Activated naive CD4-positive, alpha-beta T cell treated with Interleukin-2 at 50 U/mL for 16 hours (primary cell): ENCODE results near the gene SELENOI.
"Not testable (repeated sequence)": the region's sequence is repeated elsewhere in the genome, so short reads cannot be mapped to it uniquely, and the experiment has no call there.

ENCODE experiments used
- DNase-seq: peaks from one replicate; pipeline ENCODE4 v3.0.0-alpha.2; 2020

The SELENOI gene

GRCh38 chr2:26327291-26328272 is 18.4 kb upstream of the SELENOI start:
- DNase-seq: no peak

- not testable (repeated sequence) for DNase-seq
Observed at GRCh38 chr2:26329083-26329482, 16.9 kb upstream of the SELENOI start.

GRCh38 chr2:26330114-26330549 is 15.8 kb upstream of the SELENOI start:
- DNase-seq: peak; percentile 84

DNA sequence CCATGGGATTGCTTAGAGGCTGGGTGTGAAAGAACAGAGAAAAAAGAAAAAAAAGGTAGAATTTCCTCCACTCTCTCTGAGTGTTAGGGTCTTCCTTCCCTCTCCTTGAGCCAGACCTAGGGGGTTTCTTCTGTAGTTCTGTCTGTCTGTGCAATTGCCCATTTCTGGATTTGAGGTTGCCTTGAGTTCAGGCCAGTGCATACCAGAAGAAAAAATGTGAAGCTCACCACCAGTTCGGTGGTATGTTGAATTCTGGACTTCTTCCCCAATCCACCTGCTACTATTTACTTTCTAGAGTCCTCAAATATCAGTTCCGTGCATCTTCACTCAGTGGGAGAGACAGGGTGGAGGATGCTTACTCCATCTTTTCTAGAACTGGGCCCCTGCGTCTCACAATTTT is 15.3 kb upstream of the SELENOI start:
- no peak for DNase-seq

DNA sequence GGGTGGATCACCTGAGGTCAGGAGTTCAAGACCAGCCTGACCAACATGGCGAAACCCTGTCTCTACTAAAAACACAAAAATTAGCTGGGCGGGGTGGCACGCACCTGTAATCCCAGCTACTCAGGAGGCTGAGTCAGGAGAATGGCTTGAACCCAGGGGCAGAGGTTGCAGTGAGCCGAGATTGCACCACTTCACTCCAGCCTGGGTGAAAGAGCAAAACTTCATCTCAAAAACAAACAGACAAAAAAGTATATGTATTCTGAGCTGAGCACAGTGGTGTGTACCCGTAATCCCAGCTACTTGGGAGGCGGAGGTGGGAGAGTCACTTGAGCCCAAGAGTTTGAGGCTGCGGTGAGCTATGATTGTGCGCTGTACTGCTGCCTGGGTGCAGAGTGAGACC is 14.6 kb upstream of the SELENOI start:
- not testable (repeated sequence) for DNase-seq

GRCh38 chr2:26333293-26333692 is 12.7 kb upstream of the SELENOI start:
- DNase-seq: no peak

- DNase-seq: no peak
Observed at GRCh38 chr2:26335231-26335630, 10.7 kb upstream of the SELENOI start.

DNA sequence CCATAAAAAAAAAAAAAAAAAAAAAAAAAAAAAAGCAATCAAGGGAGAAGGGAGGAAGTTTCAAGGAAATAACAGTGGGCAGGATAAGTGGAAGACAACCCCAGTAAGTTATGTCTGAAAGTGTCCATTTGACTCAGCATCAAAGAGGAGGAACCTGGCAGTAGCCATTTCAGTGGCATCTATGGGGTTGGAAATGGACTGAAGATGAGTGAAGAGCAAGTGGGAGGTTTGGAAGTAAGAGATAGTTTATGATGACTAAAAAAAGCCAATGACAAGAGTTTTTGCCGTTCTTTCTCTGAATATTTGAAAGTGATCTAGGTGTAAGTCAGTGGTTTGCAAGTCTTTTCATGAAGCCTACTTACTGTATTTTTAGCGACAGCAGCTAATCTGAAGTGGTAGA is 9.2 kb upstream of the SELENOI start:
- DNase-seq: no peak

GRCh38 chr2:26337298-26337697 is 8.6 kb upstream of the SELENOI start:
- DNase-seq: no peak

DNA sequence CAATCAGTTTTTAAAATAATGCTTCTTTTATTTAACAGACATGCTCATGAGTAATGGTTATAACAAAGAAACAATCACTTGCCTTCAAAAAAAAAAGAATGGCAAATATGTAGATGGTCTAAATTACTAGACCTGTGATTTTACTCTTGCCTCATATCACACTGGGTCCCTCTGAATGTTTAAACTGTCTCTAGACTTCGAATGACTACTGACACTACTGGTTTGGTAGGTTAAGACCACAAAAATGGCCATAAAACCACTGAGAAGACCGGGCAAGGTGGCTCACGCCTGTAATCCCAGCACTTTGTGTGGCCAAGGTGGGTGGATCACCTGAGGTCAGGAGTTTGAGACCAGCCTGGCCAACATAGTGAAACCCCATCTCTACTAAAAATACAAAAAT is 5.1 kb upstream of the SELENOI start:
- DNase-seq: no peak

DNA sequence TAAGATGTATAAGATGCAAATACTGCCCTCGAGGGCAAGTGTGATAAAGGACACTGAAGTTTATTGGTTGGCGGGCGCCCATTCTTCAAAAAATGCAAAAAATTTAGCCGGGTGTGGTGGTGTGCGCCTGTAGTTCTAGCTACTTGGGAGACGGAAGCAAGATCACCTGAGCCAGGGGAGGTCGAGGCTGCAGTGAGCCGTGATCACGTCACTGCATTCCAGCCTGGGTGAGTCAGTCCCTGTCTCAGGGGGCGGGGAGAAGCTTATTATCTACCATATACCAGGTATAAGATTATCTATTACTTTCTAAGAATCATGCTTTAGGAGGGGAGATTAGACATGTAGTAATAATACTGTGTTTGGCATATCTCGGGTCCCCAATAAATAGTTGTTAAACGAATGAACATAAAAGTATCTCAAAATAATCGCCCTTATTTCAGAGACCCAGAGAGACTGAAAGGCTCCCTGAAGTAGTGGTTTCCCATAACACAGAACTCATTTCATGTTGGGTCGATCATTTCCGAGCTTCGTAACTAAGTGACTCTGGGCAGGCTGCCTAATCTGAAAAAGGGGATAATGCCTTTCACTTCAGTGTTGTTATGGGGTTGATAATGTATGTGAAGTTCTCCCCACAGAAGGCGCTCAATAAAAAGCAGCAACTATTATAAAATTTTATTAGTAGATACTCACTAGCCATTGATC is 1.2 kb upstream of the SELENOI start:
- peak; percentile 32 for DNase-seq

DNA sequence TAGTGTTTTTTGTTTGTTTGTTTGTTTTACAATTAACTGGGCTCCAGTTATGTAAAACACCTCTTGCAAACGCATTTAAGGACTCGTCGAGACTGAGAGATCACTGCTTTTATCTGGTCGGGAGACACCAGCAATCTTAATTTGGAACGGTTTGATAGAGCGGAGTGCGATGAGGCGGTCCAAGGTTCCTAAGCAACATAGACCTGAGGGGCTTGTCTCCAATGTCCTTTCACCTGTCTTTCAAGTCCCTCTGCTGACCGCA is 729 bp upstream of the SELENOI start:
- DNase-seq: no peak

DNA sequence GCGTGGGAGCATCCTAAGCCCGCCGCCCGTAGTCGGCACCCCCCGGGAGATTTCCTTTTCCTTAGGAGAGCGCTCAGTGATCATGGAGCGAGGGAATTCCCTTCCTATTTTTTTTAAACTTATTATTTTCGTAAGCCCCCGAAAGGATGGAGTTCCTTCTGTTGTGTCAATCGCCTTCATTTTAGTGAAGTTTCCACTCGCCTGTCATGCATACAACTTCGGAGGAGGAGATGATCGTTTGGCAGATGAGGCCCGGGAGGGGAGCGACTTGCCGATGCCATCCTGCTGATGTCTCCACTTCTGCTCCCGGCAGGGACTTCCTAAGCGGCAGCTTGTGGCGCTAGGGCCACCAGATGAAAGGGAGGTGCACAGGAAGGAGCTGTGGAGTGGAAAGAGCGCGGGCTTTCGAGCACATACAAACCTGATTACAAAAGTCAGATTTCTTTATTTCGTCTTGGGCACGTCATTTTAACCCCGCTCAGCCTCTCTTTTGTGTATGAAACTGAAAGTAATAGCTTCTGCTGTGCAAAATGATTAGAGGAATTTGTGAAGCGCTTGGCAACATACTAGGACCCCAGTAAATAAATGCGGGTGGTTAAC is 611 bp downstream of the SELENOI start, which contains the start of gene ADGRF3:
TSS of gene ADGRF3 (minus strand) at position 336 of the 600 bp plus-strand sequence. CDS start 555 bp downstream, outside the sequence.
- peak; percentile 62 for DNase-seq

DNA sequence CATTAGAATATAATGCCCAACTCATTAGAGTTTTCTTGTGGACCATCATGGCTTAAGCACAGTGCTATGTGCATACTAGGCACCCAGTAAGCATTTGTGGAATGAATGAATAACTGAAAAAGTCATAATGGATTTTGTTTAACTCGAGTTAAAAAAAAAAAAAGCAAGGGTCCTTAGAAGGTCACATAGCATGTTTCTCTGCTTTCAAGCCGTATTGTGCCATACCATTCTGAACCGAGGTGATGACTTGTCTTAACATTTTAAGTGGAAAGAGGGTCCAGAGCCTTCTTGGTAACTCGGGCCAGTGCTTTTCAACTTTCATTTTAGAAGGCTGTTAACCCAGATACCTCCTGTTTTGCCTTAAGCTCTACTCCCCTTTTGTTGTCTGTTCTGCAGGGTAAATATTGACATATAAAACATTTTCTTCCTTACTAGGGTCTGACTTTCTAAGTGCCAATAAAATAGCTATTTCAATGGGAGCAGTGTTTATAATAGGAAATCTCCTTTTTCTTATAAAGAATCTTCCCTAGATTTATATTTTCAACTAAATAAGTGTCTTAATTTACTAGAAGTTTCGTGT is 1.4 kb downstream of the SELENOI start:
- DNase-seq: no peak

- DNase-seq: no peak
Observed at GRCh38 chr2:26349690-26350089, 3.7 kb downstream of the SELENOI start.

- DNase-seq: no peak
Observed at GRCh38 chr2:26351375-26352090, 5.6 kb downstream of the SELENOI start.

DNA sequence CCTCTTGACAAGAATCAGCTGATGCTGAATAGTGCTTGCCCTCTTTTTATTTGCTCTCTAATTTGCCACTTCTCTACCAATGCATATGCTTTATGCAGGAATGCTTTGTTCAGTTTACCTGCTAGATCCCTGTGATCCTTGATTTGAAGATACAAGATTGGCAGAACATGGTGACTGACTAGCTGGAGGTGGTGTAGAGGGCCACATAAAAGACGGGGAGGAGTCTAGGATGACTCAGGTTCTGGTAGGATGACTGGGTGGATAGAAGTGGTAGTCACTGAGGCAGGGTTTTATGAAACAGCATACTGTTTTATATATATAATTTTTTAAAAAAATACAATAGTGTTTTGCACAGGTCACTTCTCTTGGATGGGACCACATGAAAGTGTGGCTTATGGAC is 6.9 kb downstream of the SELENOI start:
- peak; percentile 40 for DNase-seq

GRCh38 chr2:26354469-26354868 is 8.5 kb downstream of the SELENOI start:
- DNase-seq: not testable (repeated sequence)

DNA sequence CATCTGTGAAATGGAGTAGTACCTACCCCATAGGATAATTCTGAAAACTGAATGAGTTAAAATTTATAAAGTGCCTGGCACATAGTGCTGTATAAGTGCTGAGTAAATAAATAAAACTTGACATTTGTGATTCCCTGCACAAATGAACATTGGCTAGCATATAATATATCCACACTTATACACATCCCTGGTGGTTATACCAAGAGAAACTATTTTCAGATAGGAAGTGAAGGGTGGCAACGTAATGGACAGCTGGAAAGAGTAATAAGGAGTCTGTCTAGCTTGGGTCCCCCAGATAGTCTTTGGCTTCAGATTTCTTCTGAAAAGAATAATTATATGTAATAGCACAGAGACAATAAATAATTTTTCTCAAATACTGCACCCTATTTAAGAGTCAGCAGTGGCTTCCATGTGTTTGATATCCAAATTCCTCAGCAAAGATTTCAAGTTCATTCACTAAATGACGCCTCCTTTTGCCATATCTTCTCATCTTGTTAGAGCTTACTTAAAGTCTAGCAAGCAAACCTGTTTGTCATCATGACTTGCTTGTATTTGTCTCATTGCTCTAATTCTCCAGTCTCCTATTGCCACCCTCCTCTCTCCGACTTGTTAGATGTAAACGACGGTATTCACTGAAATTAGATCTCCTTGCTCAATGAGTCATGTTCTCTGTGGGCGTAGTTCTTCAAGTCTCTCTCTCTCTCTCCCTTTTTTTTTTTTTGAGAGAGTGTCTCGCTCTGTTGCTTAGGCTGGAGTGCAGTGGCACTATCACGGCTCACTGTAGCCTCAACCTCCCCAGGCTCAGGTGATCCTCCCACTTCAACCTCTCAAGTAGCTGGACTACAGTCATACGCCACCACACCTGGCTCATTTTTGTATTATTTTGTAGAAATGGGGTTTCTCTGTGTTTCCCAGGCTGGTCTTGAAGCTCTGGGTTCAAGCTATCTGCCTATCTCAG is 9.4 kb downstream of the SELENOI start:
- DNase-seq: no peak

DNA sequence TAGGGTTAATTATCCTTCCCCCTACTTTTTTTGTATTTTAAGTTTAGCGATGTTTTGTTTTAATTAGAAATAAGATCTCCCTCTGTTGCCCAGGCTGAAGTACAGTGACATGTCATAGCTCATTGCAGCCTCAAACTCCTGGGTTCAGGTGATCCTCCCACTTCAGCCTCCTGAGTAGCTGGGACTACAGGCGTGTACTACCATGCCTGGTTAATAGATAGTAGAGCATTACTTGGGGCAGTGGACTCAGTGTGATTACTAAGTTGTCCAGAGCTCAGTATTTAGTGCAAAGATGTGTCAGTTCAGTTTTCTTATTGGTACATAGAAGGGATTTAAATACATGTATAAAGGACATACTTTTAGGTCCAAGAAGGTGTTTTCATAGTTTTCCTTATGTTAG is 10.2 kb downstream of the SELENOI start:
- no peak for DNase-seq

DNA sequence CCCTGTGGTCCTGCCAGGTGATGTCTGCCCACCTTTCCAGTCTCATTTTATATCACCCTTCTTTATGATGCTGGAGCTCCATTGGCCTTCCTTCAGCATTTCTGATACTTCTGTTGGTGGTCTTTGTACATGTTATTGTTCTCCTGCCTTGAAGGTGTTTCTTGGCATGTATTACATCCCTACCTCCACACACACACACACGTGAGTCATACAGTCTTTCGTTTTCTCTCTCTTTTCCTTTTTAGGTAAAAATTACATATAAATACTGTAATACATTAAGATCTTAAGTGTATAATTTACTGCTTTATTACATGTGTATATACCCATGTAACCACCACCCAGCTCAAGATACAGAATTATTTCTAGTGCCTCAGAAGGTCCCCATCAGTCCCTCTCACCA is 10.8 kb downstream of the SELENOI start:
- DNase-seq: no peak
